CD8-positive, alpha-beta memory T cell (primary cell): Measurements from ENCODE around the gene LOXHD1. TPM values are rescaled to one million over a fixed set of nuclear protein-coding genes. Genes with fewer than 3 reads are reported as not detected.

Experiments used
- CTCF ChIA-PET: fragments of 350-600 bp; sonication (Branson Sonifier 250); formaldehyde crosslinking; loops from one replicate; lab custom pipeline; 2021; ENCODE audit warnings: antibody characterized with exemption; lab: Charles Lee
- POLR2A ChIA-PET: fragments of 350-600 bp; sonication (Branson Sonifier 250); formaldehyde crosslinking; loops from one replicate; lab custom pipeline; 2021; ENCODE audit warnings: antibody characterized with exemption; lab: Charles Lee
- DNase-seq, 5 donors: peaks; one replicate each; pipeline versions ENCODE4 v3.0.0 to v3.0.0-alpha.2; 2020 to 2022; ENCODE audit warnings: mixed read lengths in 1 of 5
- H3K27ac ChIP-seq: one replicate; pipeline ENCODE4 v1.7.0; 2013; ENCODE audit warnings: low read depth, mild to moderate bottlenecking, low read length, moderate library complexity
- H3K27me3 ChIP-seq: 2 replicates; pipeline ENCODE4 v1.7.0; 2013; ENCODE audit warnings: low read length, mild to moderate bottlenecking; ENCODE audit not compliant: insufficient read depth, poor library complexity, severe bottlenecking
- H3K36me3 ChIP-seq: 2 replicates; pipeline ENCODE4 v1.7.0; 2013; ENCODE audit warnings: mild to moderate bottlenecking, low read length, moderate library complexity; ENCODE audit not compliant: insufficient read depth
- H3K4me1 ChIP-seq: 2 replicates; pipeline ENCODE4 v1.7.0; 2013; ENCODE audit warnings: mild to moderate bottlenecking, low read length, moderate library complexity; ENCODE audit not compliant: insufficient read depth
- H3K4me3 ChIP-seq: 2 replicates; pipeline ENCODE4 v1.7.0; 2013; ENCODE audit warnings: mild to moderate bottlenecking, low read length
- H3K9me3 ChIP-seq: 2 replicates; pipeline ENCODE4 v1.7.0; 2013; ENCODE audit warnings: mild to moderate bottlenecking, low read length
- H3K27ac Mint-ChIP-seq, 8 donors: one replicate each; pipeline ENCODE4 v1.8.0; 2020 to 2021; ENCODE audit warnings: mixed read lengths in 8 of 8, mild to moderate bottlenecking in 6 of 8, inconsistent platforms in 3 of 8, moderate library complexity in 3 of 8
- H3K27me3 Mint-ChIP-seq, 2 donors: one replicate each; pipeline ENCODE4 v1.8.0; 2020 to 2021; ENCODE audit warnings: mixed read lengths in 2 of 2, mild to moderate bottlenecking in 1 of 2, moderate library complexity in 1 of 2
- H3K36me3 Mint-ChIP-seq, 3 donors: one replicate each; pipeline ENCODE4 v1.8.0; 2020 to 2021; ENCODE audit warnings: mixed read lengths in 3 of 3, inconsistent platforms in 1 of 3, mild to moderate bottlenecking in 1 of 3
- H3K4me1 Mint-ChIP-seq, 3 donors: one replicate each; pipeline ENCODE4 v1.8.0; 2020 to 2021; ENCODE audit warnings: mixed read lengths in 3 of 3, inconsistent platforms in 1 of 3, mild to moderate bottlenecking in 1 of 3
- H3K4me3 Mint-ChIP-seq, 7 donors: one replicate each; pipeline ENCODE4 v1.8.0; 2020 to 2021; ENCODE audit warnings: mixed read lengths in 7 of 7, mild to moderate bottlenecking in 6 of 7, moderate library complexity in 4 of 7, inconsistent platforms in 2 of 7
- H3K9me3 Mint-ChIP-seq, 5 donors: one replicate each; pipeline ENCODE4 v1.8.0; 2020 to 2022; ENCODE audit warnings: mixed read lengths in 5 of 5, mild to moderate bottlenecking in 3 of 5, moderate library complexity in 2 of 5, inconsistent platforms in 1 of 5
- polyA plus RNA-seq: library from polyadenylated mRNA; unstranded; fragments of 300-500 nt; fragmentation: Illumina TruSeq; gene quantifications from one replicate; pipeline ENCODE4 v1.2.3, GENCODE V29; 2021
- total RNA-seq, 2 experiments: library from RNA; stranded (reverse); gene quantifications; one replicate each; pipeline ENCODE4 v1.2.3, GENCODE V29; 2021

The LOXHD1 gene
- total and polyA plus RNA-seq, 3 experiments from 2014 or later: not detected

GRCh38 chr18:46466234-46467160 lies 190.5 kb downstream of the LOXHD1 start:
- no peaks in the 10 kb centered on the region for H3K9me3 Mint-ChIP-seq
- ChIA-PET POLR2A (no interaction called here), CTCF (interaction anchor here (1.6 kb wide), 1 partner anchor 293 kb away, joined by 4 read pairs; a partner anchor contains a TSS)
- H3K27ac Mint-ChIP-seq: no peak overlapping the region
- peaks cover 6 to 37% of the 10 kb centered on the region in 2 donors for H3K27me3 Mint-ChIP-seq
- Histone ChIP-seq H3K27ac (no peak overlapping the region), H3K27me3 (no peaks in the 10 kb centered on the region), H3K4me3 (no peak overlapping the region), H3K36me3 (no peaks in the 10 kb centered on the region), H3K4me1 (no peaks in the 10 kb centered on the region), H3K9me3 (no peaks in the 10 kb centered on the region)
- H3K4me3 Mint-ChIP-seq: no peak overlapping the region
- H3K4me1 Mint-ChIP-seq: no peaks in the 10 kb centered on the region
- no peak for DNase-seq
- no peaks in the 10 kb centered on the region for H3K36me3 Mint-ChIP-seq

- Histone ChIP-seq H3K27ac (no peak overlapping the region), H3K9me3 (no peaks in the 10 kb centered on the region), H3K4me1 (no peaks in the 10 kb centered on the region), H3K27me3 (no peaks in the 10 kb centered on the region), H3K4me3 (no peak overlapping the region), H3K36me3 (no peaks in the 10 kb centered on the region)
- ChIA-PET POLR2A (no interaction called here), CTCF (no interaction called here)
- Mint-ChIP-seq H3K4me3 (no peak overlapping the region), H3K4me1 (no peaks in the 10 kb centered on the region), H3K9me3 (no peaks in the 10 kb centered on the region), H3K36me3 (no peaks in the 10 kb centered on the region), H3K27ac (peak overlapping the region in 1 of 8 donors; percentile 64), H3K27me3 (peaks cover 8 to 37% of the 10 kb centered on the region in 2 donors)
- no peak for DNase-seq
These were observed 191.9 kb downstream of the LOXHD1 start for GRCh38 chr18:46464926-46465655.

GRCh38 chr18:46462523-46462922 lies 194.5 kb downstream of the LOXHD1 start:
- H3K4me3 Mint-ChIP-seq: no peak overlapping the region

GRCh38 chr18:46461993-46462392 lies 195.0 kb downstream of the LOXHD1 start:
- CTCF ChIA-PET: interaction anchor here (0.7 kb wide), 1 partner anchor 849 kb away, joined by 3 read pairs; no protein-coding TSS in a partner anchor
- Histone ChIP-seq H3K27me3 (no peaks in the 10 kb centered on the region), H3K27ac (no peak overlapping the region), H3K9me3 (no peaks in the 10 kb centered on the region), H3K36me3 (no peaks in the 10 kb centered on the region), H3K4me1 (no peaks in the 10 kb centered on the region), H3K4me3 (no peak overlapping the region)
- POLR2A ChIA-PET: no interaction called here
- DNase-seq: no peak
- Mint-ChIP-seq H3K9me3 (no peaks in the 10 kb centered on the region), H3K27me3 (peaks cover 8 to 26% of the 10 kb centered on the region in 2 donors), H3K36me3 (no peaks in the 10 kb centered on the region), H3K4me1 (no peaks in the 10 kb centered on the region), H3K27ac (no peak overlapping the region), H3K4me3 (no peak overlapping the region)

More at GRCh38 chr18:46462523-46462922, 194.5 kb downstream of the LOXHD1 start:
- Histone ChIP-seq H3K9me3 (no peaks in the 10 kb centered on the region), H3K4me1 (no peaks in the 10 kb centered on the region), H3K36me3 (no peaks in the 10 kb centered on the region), H3K27me3 (no peaks in the 10 kb centered on the region), H3K4me3 (no peak overlapping the region), H3K27ac (no peak overlapping the region)
- Mint-ChIP-seq H3K9me3 (no peaks in the 10 kb centered on the region), H3K36me3 (no peaks in the 10 kb centered on the region), H3K4me1 (no peaks in the 10 kb centered on the region), H3K27ac (no peak overlapping the region), H3K27me3 (peaks cover 7 to 26% of the 10 kb centered on the region in 2 donors)
- ChIA-PET POLR2A (no interaction called here), CTCF (no interaction called here)
- DNase-seq: no peak

- H3K9me3 Mint-ChIP-seq: no peaks in the 10 kb centered on the region
- ChIA-PET CTCF (no interaction called here), POLR2A (no interaction called here)
- Histone ChIP-seq H3K27ac (no peak overlapping the region), H3K27me3 (no peaks in the 10 kb centered on the region), H3K4me1 (no peaks in the 10 kb centered on the region), H3K4me3 (no peak overlapping the region), H3K9me3 (no peaks in the 10 kb centered on the region), H3K36me3 (no peaks in the 10 kb centered on the region)
- no peak overlapping the region for H3K27ac Mint-ChIP-seq
- H3K4me3 Mint-ChIP-seq: no peak overlapping the region
- peaks cover 0 to 1% (median 0%) of the 10 kb centered on the region in 3 donors for H3K36me3 Mint-ChIP-seq
- H3K27me3 Mint-ChIP-seq: peaks cover 5 to 30% of the 10 kb centered on the region in 2 donors
- DNase-seq: no peak
- no peaks in the 10 kb centered on the region for H3K4me1 Mint-ChIP-seq
These were observed 196.3 kb downstream of the LOXHD1 start for GRCh38 chr18:46460754-46461153.

GRCh38 chr18:46459789-46460455 lies 197.1 kb downstream of the LOXHD1 start:
- CTCF ChIA-PET: no interaction called here
- H3K27me3 ChIP-seq: no peaks in the 10 kb centered on the region
- no peak overlapping the region for H3K4me3 Mint-ChIP-seq
- H3K9me3 Mint-ChIP-seq: no peaks in the 10 kb centered on the region
- no peaks in the 10 kb centered on the region for H3K9me3 ChIP-seq
- no peak overlapping the region for H3K27ac ChIP-seq
- H3K4me1 ChIP-seq: no peaks in the 10 kb centered on the region
- DNase-seq: no peak
- H3K27ac Mint-ChIP-seq: no peak overlapping the region
- peaks cover 6 to 24% of the 10 kb centered on the region in 2 donors for H3K27me3 Mint-ChIP-seq
- POLR2A ChIA-PET: no interaction called here
- H3K36me3 ChIP-seq: no peaks in the 10 kb centered on the region
- no peak overlapping the region for H3K4me3 ChIP-seq
- H3K4me1 Mint-ChIP-seq: no peaks in the 10 kb centered on the region
- peaks cover 0 to 1% (median 0%) of the 10 kb centered on the region in 3 donors for H3K36me3 Mint-ChIP-seq

- Histone ChIP-seq H3K4me1 (no peaks in the 10 kb centered on the region), H3K9me3 (no peaks in the 10 kb centered on the region), H3K27ac (no peak overlapping the region), H3K27me3 (no peaks in the 10 kb centered on the region), H3K4me3 (no peak overlapping the region), H3K36me3 (no peaks in the 10 kb centered on the region)
- ChIA-PET CTCF (no interaction called here), POLR2A (interaction anchor here (0.6 kb wide), 1 partner anchor 376 kb away, joined by 4 read pairs; no protein-coding TSS in a partner anchor)
- H3K27me3 Mint-ChIP-seq: peaks cover 6 to 14% of the 10 kb centered on the region in 2 donors
- peaks cover 0 to 1% (median 0%) of the 10 kb centered on the region in 3 donors for H3K36me3 Mint-ChIP-seq
- peak overlapping the region in 1 of 8 donors; percentile 52 for H3K27ac Mint-ChIP-seq
- H3K4me1 Mint-ChIP-seq: no peaks in the 10 kb centered on the region
- DNase-seq: no peak
- H3K4me3 Mint-ChIP-seq: no peak overlapping the region
- H3K9me3 Mint-ChIP-seq: no peaks in the 10 kb centered on the region
These were observed 198.5 kb downstream of the LOXHD1 start for GRCh38 chr18:46458472-46458871.
